GM12801 (cell line): ENCODE results near the gene HSF5.

Experiments
- CTCF ChIP-seq: IDR thresholded peaks from one replicate; pipeline ENCODE4 v1.5.1; 2011; ENCODE audit warnings: control low read depth; ENCODE audit not compliant: insufficient read length; ENCODE audit errors: extremely low read depth

HSF5 gene

GRCh38 chr17:58475985-58476384, 12.2 kb downstream of the HSF5 start:
- TF ChIP-seq CTCF: no peak

- no peak for TF ChIP-seq CTCF
Observed at GRCh38 chr17:58470356-58470755, 17.9 kb downstream of the HSF5 start.

GRCh38 chr17:58468944-58469343, 19.3 kb downstream of the HSF5 start:
- no peak for TF ChIP-seq CTCF

- TF ChIP-seq CTCF: no peak
Observed at GRCh38 chr17:58455491-58455890, 32.7 kb downstream of the HSF5 start.

GRCh38 chr17:58452738-58453137, 35.5 kb downstream of the HSF5 start:
- no peak for TF ChIP-seq CTCF

- TF ChIP-seq CTCF: peak; percentile 50
Observed at GRCh38 chr17:58447039-58447975, 40.9 kb downstream of the HSF5 start.

GRCh38 chr17:58446086-58446485, 42.1 kb downstream of the HSF5 start:
- no peak for TF ChIP-seq CTCF
